Measurements from ENCODE around the gene GKAP1. TPM values are rescaled to one million over a fixed set of nuclear protein-coding genes. Genes with fewer than 3 reads are reported as not detected.
"Not testable (repeated sequence)": the region's sequence is repeated elsewhere in the genome, so short reads cannot be mapped to it uniquely, and the experiment has no call there.

Gene GKAP1
- 4.4 and 6.8 TPM in 2 replicates for total RNA-seq (2014; rRNA removed; shearing (Covaris generic))
- polyA plus RNA-seq (2014; cell fraction: nucleus; rRNA removed) = 3.3 and 7.2 TPM in 2 replicates

DNA sequence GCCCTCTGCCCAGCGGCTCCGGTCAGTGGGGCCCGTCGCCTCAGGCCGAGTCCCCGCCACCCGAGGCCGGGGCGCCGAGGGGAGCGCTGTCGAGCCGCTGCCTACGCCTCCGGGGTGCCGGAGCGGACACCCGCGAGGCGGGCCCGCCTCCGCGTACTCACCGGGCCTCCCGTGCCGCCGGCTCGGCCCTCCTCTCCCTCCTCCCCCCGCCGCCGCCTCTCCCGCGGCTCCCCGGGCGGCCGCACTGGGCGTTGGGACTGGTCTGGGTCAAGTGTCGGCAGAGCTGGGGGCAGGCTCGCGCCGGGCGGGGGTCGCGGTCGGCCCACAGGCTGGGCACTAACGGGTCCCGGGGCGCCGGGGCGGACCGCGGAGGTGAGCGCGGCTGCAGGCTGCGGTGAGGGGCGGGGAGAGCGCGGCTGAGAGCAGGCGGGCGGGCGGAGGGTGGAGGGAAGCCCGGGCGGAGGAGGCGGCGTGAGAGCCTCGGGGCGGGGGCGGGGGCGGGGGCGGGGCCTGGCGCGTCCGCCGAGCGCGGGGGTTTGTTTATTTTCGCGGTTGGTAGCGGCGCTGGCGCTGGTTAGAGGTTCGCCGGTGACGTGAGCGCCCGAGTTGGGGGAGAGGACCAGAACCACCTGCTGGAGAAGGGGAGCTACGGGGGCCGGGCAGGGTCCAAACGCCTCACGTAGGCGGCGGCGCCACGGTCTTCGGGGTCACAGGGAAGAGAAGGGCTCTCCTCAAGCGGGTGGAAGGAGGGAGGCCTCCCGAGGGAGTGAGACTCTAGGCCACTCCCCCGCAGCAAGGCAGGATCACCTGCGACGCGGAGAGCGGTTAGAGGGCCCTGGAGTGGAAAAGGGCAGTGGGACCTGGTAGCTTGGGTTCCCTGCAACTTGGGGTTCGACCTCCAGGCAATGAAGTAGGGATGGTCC is at the start of gene GKAP1:
TSS of gene GKAP1 (minus strand) at position 414 of the 923 bp plus-strand sequence. CDS start 11,252 bp downstream, outside the sequence.
- peak; percentile 52 for DNase-seq (ENCODE audit: extremely low read depth, low read depth)

DNA sequence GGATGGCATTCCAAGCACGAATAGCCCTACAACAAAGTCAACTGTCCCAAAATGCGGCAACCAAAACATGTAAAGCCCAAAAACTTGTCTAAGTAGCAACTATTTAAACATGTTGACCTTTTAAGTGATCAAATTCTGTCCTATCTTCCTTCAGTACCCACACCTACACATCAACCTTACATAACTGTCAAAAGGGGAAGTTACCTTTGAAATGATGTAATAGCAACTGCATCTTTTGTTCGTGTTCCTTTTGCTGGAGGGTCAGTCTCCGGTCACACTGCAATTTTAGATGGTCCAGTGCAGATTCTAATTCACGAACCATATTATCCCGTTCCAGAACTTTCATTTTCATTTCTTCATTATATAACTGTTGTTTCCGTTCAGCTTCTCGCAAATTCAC is 32.3 kb upstream of the GKAP1 start:
- DNase-seq (ENCODE audit: extremely low read depth, low read depth) = not testable (repeated sequence)

DNA sequence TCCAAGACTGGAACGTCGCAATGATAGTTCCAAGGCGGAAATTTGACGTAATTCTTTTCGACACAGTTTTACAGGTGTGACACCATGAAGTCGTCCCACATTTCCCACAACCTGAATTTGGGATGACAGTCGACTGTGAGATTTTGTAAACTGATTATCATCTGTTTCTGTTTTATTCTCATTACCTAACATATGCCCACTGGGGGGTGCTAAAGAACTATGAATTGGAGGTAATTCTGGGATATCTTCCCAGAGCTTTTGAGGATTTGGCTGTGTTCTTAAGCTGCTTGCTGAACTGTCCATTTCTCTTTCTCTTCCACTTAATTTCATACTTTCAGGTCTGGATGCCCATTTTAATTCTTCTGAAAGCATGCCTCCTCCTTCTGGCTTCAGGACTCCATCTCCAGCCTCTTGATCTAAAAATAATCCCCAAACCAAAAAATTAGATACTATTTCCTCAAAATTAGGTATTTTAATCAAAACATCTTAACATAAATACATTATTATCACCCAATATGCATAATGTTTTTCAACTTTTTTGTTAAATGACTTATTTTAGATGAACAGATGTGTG is 19.6 kb upstream of the GKAP1 start:
- not testable (repeated sequence) for DNase-seq (ENCODE audit: extremely low read depth, low read depth)

DNA sequence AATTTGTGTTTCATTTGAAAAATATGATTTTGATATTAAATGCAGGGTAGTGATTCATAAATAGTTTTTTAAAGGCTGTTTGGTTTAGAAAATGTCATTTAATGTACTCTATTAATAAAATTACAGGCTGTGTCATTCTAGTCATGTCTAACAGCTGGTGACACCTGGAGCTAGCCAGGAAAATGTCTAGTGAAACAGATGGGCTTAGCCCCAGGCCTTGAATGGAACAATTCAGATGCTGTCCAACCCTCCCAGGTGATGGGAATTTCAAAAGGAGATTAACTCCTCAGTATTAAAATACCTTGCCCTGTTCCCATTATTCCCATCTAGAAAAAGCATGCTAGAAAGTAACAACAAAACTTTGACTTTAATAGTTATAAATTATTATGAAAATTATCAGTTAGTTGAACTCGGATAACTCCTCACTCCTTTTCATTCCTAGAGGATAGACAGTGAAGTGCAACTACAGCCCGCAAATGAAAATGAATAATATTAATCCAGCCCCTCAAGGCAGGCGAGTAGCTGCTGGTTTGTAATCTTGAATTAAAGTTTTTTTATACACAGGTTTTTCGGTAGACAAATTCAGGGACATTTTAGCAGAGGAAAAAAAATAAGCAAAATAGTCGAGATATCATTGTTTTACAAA is 13.0 kb upstream of the GKAP1 start:
- DNase-seq (ENCODE audit: extremely low read depth, low read depth) = not testable (repeated sequence)

DNA sequence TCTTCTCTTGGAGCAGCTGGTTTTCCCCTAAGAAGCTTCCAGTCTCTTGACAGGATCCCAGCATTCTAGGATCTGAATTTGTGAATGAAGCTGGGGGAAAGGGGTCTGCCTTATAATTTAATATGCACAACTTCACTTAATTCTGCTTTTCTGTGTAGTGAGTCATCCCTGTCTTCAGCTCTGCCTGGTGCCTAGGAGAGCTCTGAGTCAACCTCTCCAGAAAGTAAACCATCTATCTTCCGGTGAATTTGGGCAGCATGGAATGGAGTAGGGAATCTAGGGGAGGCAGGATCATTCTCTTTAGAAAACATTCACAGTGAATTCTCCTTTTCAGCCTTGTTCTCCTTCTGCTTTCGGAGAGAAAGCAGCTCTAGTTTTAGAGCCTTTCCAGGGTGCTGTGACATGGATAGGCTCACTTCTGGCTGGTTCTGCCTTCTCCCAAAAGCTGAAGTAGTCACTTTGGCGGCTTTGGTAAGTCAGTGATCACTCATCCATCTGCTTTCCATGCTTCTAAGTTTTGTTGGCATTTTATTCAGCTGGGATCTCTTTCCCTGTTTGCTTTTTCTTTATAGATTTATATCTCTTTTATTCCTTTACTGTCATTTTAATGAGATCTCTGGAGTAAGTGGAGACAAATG is 7.5 kb upstream of the GKAP1 start:
- DNase-seq (ENCODE audit: extremely low read depth, low read depth) = not testable (repeated sequence)

DNA sequence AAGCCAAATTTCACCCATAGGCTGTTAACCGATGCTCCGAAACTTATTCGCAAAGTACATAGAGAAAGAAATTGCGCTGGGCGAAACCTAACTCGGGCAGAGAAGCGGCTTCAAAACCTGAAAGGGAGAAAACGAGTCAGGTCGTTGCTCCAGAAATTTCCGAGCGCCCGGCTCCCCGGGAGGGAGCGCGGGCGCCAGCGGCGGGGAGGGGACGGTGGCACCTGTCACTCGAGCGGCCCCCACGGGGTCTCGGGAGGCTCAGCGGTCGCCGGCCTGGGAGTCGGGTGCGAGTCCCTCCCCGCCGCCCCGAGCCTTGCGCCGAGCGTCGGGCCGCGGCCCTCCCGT is 586 bp downstream of the GKAP1 start:
- DNase-seq (ENCODE audit: extremely low read depth, low read depth) = not testable (repeated sequence)

DNA sequence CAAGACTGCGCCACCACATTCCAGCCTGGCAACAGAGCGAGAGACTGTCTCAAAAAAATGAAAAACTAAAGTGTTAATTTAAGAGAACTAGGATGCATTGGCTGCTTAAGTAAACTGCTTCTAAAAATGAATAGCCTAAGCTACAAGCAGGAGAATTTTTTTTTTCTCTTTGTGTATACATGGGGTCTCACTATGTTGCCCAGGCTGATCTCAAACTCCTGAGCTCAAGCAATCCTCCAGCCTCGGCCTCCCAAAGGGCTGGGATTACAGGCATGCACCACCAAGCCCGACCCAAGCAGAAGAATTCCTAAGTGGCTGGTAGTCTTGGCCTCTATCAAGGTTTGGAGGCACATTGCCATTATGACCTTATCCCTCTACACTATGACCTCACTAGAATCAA is 2.4 kb downstream of the GKAP1 start:
- DNase-seq (ENCODE audit: extremely low read depth, low read depth) = not testable (repeated sequence)

DNA sequence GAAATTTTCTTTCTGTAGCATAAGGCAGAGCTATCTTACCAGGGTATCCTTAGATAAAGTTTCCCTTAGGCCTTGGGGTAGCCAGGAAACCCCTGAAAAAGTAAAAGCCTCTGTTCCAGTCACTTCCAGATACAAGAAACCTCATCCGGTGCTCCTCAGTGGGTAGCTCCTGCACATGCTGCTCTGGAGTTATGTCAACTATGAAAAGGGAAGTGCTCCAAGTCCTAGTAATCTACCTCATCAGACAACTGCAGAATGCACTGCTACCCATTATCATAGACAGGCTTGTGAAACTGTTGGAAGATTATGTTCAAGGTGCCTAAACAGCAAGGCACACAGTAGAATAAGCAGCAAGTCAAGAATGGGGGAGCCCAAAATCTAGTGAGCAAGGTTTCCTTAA is 8.4 kb downstream of the GKAP1 start:
- not testable (repeated sequence) for DNase-seq (ENCODE audit: extremely low read depth, low read depth)

DNA sequence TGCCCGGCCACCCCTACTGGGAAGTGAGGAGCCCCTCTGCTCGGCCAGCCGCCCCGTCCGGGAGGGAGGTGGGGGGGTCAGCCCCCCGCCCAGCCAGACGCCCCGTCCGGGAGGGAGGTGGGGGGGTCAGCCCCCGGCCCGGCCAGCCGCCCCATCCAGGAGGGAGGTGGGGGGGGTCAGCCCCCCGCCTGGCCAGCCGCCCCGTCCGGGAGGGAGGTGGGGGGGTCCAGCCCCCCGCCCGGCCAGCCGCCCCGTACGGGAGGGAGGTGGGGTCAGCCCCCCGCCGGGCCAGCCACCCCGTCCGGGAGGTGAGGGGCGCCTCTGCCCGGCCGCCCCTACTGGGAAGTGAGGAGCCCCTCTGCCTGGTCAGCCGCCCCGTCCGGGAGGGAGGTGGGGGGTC is 13.1 kb downstream of the GKAP1 start:
- not testable (repeated sequence) for DNase-seq (ENCODE audit: extremely low read depth, low read depth)

DNA sequence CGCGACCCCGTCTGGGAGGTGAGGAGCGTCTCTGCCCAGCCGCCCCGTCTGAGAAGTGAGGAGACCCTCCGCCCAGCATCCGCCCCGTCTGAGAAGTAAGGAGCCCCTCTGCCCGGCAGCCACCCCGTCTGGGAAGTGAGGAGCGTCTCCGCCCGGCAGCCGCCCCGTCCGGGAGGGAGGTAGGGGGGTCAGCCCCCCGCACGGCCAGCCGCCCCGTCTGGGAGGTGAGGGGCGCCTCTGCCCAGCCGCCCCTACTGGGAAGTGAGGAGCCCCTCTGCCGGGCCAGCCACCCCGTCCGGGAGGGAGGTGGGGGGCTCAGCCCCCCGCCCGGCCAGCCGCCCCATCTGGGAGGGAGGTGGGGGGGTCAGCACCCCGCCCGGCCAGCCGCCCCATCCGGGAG is 13.6 kb downstream of the GKAP1 start:
- not testable (repeated sequence) for DNase-seq (ENCODE audit: extremely low read depth, low read depth)

DNA sequence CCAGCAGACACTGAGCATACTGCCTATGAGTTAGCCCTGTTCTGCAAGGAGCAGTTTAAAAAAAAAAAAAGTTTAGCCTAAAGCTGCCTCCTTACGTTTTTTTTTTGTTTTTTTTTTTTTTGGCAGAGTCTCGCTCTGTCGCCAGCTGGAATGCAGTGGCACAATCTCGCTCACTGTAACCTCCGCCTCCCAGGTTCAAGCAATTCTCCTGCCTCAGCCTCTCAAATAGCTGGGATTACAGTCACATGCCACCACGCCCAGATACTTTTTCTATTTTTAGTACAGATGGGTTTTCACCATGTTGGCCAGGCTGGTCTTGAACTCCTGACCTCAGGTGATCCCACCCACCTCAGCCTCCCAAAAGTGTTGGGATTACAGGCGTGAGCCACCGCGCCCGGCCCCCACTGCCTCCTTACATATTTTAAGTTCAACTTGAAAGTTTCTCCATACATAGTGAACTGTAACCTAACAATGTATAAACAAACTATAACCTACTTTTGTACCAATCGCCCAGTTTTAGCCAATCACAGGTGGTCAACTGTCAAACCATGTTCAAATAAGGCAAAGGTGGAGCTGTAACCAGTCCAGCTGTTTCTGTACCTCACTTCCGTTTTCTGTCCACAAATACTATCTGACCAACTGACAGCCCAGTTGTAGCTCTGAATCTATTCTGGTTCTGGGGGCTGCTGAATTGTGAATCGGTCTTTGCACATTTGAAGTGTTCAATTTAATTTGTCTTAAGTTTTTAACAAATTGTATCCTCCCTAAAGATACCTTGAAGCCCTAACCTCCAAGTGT is 17.1 kb downstream of the GKAP1 start:
- DNase-seq (ENCODE audit: extremely low read depth, low read depth) = no peak

DNA sequence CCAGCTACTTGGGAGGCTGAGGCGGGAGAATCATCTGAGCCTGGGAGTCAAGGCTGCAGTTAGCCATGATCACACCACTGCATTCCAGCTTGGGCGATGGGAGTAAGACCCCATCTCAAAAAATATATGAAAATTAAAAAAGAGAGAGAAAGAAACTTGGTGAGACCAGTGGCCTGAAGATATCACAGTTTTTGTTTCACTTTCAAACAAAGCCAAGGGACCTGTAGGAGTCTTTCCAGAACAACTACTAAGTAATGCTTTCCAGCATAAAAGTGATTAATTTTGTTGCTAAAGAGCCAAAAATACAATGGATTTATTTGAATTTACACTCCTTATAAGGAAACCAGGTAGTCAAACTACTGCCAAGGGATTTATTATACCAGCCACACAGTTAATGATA is 23.5 kb downstream of the GKAP1 start:
- DNase-seq (ENCODE audit: extremely low read depth, low read depth) = no peak

DNA sequence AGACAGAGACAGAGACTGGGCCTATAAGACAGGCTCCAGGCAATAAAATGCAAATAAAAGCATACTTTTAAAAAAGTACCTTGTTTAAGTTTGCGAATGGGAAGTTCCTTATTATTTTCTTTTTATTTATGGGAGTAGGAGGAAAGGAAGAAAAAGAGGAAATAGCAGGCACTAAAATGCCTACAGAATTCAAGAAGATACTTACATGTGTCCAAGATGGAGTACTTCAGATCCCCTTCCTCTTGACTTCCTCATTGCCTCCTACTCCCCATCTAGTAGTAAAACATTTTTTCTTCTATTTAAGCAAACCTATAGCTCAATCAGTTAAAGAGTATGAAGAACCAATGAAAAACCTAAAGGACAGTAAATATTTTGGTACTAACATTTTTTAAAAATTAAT is 24.8 kb downstream of the GKAP1 start:
- DNase-seq (ENCODE audit: extremely low read depth, low read depth) = no peak

DNA sequence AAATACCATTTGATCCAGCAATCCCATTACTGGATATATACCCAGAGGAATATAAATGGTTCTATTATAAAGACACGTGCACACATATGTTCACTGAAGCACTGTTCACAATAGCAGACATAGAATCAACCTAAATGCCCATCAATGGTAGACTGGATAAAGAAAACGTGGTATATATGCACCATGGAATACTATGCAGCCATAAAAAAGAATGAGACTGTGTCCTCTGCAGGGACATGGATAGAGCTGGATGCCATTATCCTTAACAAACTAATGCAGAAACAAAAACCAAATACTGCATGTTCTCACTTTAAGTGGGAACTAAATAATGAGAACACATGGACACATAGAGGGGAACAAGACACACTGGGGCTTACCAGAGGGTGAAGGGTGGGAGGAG is 39.4 kb downstream of the GKAP1 start:
- DNase-seq (ENCODE audit: extremely low read depth, low read depth) = no peak

DNA sequence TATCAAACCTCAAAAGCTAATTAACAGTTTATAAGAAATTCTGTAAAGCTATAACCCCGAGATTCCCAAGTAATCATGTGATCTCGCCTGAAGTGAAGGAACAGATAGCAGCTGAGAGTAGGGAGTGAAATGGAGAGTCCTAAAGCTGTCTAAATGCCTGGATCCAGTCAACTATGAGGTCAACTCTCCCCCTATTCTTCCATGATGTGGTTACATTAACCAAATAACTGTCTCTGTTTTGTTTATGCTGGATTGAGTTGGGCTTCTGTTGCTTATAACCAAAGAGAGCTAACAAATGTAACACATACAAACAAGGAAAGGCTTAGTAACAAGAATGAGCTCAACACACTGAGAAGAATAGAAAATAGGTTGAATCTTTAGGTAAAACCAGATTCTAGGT is 41.6 kb downstream of the GKAP1 start:
- DNase-seq (ENCODE audit: extremely low read depth, low read depth) = no peak

DNA sequence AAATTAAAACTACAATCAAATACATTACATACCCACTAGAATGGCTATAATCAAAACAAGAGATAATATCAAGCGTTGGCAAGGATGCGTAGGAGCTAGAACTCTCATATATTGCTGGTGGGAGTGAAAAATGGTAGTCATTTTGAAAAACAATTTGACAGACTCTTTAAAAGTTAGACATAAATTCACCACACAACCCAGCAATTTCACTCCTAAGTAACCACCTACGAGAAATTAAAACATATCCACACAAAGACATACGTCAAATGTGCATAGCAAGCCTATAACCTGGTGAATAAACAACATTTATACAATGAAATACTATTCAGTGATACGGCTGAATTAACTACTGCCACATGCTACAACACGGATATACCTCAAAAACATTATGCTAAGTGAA is 44.7 kb downstream of the GKAP1 start:
- DNase-seq (ENCODE audit: extremely low read depth, low read depth) = no peak

DNA sequence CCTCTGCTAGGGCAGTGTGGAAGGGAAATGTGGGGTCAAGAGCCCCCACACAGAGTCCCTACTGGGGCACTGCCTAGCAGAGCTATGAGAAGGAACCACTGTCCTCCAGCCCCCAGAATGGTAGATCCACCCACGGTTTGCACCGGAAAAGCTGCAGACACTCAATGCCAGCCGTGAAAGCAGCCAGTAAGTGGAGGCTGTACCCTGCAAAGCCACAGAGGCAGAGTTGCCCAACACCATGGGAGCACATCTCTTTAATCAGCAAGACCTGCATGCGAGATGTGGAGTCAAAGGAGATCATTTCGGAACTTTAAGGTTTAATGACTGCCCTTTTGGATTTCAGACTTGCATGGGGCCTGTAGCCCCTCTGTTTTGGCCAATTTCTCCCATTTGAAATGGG is 52.2 kb downstream of the GKAP1 start:
- DNase-seq (ENCODE audit: extremely low read depth, low read depth) = no peak

DNA sequence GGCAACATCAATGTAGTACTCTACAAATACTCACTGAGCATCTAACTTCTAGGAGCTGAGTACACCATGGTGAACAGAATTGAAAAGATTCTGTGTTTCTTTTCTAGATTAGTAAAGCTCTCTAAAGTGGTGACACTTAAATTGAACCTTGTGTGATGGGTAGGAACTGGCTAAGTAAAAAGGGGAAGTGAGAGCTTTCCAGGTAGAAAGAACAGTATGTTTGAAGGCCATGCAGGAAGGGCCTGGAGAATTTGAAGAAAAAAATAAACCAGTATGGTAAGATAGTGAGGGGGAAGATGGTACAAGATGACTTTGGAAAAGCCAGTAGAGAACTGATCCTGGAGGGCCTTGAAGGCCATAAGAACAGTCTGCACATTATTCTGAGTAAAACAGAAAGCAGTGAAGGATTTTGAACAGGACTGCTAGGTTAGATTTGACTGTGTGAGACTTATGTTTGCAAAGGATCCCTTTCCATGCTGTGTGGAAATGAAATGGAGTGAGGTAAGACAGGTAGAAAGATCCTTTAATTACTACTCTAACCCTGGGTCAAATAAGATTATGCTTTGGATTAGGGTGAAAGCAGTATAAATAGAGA is 63.1 kb downstream of the GKAP1 start:
- no peak for DNase-seq (ENCODE audit: extremely low read depth, low read depth)

DNA sequence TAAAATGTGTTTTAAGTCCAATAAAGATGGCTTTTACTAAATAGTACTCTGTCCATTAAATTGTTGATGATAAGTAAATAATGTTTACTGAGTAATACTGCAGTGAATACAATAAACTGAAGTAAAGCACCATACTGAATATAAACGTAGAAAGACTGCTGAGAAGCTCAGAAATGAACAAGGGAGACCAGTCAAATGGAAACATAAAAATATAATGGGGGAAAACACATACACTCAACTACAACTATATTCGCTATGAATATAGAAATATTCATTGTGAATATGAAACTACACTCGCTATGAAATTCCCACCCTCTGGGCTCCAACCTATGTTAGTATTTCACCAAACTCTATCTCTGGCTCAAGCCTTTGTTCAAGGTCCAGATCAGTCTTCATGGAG is 67.9 kb downstream of the GKAP1 start:
- DNase-seq (ENCODE audit: extremely low read depth, low read depth) = no peak

DNA sequence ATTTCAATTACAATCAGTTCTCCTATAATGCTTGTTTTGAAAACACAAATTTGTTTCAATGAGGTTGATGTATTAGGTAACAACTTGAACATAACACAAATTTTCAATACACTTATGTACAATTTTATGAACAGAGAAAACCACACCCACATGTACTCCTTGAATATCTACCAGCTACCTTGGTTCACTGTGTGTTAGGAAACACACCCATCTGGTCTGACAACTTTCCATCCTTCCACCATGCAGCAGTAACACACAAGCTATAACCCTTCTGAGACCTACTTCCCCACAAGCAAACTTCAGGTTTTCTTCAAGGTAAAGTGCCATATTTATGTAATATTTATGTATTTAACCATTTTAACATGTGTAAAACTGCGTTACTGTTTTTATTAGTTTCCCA is 73.4 kb downstream of the GKAP1 start:
- DNase-seq (ENCODE audit: extremely low read depth, low read depth) = no peak

All from NCI-H460 (cell line).